Measurements from ENCODE around the gene PFN1.
"Not testable (repeated sequence)": the region's sequence is repeated elsewhere in the genome, so short reads cannot be mapped to it uniquely, and the experiment has no call there.

Gene PFN1

GRCh38 chr17:4945176-4945943, 3.0 kb downstream of the PFN1 start:
- DNase-seq: no peak

DNA sequence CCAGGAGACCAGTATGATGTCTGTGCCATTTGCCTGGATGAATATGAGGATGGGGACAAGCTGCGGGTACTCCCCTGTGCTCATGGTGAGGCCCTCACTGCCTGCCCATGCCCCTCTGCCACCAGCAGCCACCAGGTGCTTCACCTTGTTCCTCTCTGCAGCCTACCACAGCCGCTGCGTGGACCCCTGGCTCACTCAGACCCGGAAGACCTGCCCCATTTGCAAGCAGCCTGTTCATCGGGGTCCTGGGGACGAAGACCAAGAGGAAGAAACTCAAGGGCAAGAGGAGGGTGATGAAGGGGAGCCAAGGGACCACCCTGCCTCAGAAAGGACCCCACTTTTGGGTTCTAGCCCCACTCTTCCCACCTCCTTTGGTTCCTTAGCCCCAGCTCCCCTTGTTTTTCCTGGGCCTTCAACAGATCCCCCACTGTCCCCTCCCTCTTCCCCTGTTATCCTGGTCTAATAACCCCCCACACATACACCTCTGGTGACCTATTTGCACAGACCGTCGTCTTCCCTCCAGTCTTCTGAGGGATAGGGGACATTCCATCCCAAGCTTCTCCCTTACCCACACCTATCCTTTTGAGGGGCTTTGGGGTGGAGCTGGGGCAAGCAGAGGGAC, 3.7 kb downstream of the PFN1 start:
- DNase-seq: no peak

GRCh38 chr17:4944163-4944553, 4.2 kb downstream of the PFN1 start:
- no peak for DNase-seq

- no peak for DNase-seq
Observed at GRCh38 chr17:4942760-4943508, 5.4 kb downstream of the PFN1 start.

DNA sequence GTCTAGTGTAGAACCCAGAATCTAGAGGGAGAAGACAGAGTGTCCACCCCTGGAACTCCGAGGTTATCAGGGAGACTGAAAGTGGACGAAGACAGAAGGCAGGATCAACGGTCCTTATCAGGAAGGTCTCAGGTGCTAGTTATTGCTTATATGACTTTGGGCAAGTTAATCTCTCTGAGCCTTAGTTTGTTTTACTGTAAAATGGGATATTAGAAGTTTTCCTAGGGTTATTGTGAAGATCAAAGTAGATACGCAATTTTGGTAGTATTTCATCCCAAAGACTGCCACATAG, 7.1 kb downstream of the PFN1 start:
- DNase-seq: no peak

- DNase-seq: peak; percentile 81
Observed at GRCh38 chr17:4940555-4941318, 7.6 kb downstream of the PFN1 start.

DNA sequence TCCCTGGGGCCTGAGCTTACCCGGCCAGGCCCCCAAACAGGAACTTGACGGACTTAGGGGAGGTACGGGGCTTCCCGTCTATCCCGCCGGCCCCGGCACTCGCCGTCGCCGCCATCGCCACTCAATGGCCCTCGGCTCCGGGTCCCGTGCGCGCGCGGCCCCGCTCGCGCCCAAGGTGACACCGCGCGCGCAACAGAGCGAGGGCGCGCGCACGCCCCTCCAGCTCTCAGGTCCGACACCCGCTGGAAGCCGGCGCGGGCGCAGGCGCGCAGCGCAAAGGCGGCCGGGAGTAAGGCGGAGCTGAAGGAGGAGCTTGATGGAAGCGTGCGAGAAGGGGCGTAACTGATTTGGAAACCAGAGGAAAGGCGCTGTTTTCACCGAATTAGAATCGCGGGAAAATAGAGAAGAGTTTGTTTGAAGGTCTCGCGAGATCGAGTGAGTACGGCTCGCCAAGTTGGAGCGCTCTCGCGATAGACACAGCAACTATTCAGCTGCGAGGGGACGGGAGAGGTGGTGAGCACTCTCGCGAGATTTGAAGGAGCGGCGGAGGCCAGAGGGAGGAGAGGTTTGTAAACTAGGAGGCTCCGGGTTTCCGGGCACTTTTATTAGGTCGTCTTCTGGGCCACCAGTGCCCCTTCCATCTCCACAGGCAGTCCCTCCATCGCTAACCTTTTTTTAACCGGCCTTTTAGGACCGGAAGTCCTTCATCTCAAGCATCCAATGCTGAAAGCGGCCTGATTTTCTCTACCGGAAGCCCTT, 8.4 kb downstream of the PFN1 start, which contains the start of the genes RNF167 and SLC25A11:
TSS of gene RNF167 (plus strand) at position 473 of the 759 bp plus-strand sequence. CDS start 642 bp downstream, outside the sequence.
TSS of gene SLC25A11 (minus strand) at position 251 of the 759 bp plus-strand sequence. CDS start at position 115, 136 bp downstream.
- peak; percentile 95 for DNase-seq

GRCh38 chr17:4939546-4939795, 8.9 kb downstream of the PFN1 start:
- no peak for DNase-seq

GRCh38 chr17:4938688-4939545, 9.4 kb downstream of the PFN1 start:
- DNase-seq: no peak

GRCh38 chr17:4938069-4938491, 10.2 kb downstream of the PFN1 start:
- DNase-seq: no peak

DNA sequence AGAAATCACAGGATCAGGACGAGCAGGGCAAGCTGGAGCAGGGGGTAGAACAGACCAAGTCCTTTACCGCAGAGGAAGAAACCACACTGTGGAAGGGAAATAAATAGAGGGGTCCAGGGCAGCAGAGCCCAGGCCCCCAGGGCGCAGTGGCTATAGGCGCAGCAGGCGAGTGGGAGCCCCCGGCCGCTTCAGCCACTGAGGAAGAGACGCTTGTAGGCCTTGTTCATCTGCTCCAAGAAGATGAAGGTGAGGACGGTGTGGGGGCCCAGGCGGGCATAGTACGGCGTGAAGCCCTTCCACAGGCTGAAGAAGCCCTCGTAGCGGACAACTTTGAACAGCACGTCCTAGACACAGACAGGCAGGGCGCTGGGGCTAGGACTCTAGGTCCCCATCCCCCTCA, 10.8 kb downstream of the PFN1 start:
- DNase-seq: no peak

DNA sequence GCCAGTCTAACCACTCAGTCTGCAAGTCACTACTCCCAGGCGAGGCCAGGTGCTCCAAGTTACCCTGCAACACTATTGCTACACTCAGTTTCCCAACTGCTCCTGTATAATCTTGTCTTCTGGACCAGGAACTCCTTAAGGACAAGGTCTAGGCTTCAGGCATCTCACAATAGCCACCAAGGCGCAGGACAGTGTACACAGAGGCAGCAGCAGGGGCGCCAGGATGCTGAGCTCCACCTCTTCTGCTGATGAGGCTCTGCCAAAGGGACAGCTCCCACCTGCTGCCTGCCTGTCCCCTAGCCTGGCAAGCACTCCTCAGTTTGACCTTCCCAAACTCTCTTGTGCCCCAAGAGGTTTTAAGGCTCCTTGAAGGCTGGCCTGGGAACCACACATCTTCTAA, 11.9 kb downstream of the PFN1 start:
- DNase-seq: no peak

DNA sequence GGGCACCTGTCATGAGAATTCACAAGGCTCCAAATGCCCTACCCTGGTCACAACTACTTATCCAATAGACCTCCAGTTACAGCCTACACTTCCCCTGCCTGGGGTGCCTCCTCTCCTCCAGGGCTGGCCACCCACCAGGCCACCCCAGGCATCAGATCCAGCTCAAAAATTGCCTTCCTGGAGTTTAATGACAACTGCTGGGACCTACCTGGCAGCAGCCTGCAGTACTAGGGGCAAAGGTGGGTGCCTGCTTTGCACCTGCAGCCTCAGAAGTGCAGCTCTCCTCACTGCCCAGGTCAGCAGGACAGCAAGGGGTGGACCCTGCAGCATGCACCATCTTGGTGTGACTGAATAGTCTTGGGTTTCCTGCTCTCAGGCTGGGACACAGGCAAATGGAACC, 12.7 kb downstream of the PFN1 start:
- no peak for DNase-seq

- DNase-seq: no peak
Observed at GRCh38 chr17:4934173-4934979, 14.0 kb downstream of the PFN1 start.

DNA sequence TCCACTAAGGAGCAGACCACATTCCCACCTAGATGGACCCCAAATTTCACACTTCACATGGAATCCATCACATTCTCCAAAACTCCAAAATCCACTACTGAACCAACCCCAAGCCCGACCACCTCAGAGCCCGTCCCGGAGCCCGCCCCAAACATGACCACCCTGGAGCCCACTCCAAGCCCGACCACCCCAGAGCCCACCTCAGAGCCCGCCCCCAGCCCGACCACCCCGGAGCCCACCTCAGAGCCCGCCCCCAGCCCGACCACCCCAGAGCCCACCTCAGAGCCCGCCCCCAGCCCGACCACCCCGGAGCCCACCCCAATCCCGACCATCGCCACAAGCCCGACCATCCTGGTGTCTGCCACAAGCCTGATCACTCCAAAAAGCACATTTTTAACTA, 14.7 kb downstream of the PFN1 start:
- no peak for DNase-seq

DNA sequence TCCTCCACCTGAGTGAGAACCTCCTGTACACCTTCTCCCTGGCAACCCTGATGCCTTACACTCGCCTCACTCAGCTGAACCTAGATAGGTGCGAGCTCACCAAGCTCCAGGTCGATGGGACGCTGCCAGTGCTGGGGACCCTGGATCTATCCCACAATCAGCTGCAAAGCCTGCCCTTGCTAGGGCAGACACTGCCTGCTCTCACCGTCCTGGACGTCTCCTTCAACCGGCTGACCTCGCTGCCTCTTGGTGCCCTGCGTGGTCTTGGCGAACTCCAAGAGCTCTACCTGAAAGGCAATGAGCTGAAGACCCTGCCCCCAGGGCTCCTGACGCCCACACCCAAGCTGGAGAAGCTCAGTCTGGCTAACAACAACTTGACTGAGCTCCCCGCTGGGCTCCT, 15.6 kb downstream of the PFN1 start:
- DNase-seq: no peak

- no peak for DNase-seq
Observed at GRCh38 chr17:4931963-4932362, 16.4 kb downstream of the PFN1 start, which contains the start of gene GP1BA. GP1BA (plus strand) TSS chr17:4932277; CDS start chr17:4932605, 328 bp downstream.

- DNase-seq: no peak
Observed at GRCh38 chr17:4928881-4929280, 19.4 kb downstream of the PFN1 start.

- DNase-seq: not testable (repeated sequence)
Observed at GRCh38 chr17:4926577-4927335, 21.6 kb downstream of the PFN1 start.

GRCh38 chr17:4921320-4921719, 27.0 kb downstream of the PFN1 start:
- no peak for DNase-seq
